Panc1 (cell line): Measurements from ENCODE around the gene TRIP4. TPM values are rescaled to one million over a fixed set of nuclear protein-coding genes. Genes with fewer than 3 reads are reported as not detected.

Source experiments
- ATAC-seq: fragments of 200-7000 bp; cut with Tn5 transposase; 2 replicates; pipeline ENCODE4 v1.9.1; 2020; ENCODE audit warnings: mild to moderate bottlenecking, moderate library complexity
- BruUV-seq: library from RNA; stranded (reverse); fragments of 400-500 nt; replicated peaks from 2 replicates; lab custom pipeline; 2021; lab: Mats Ljungman, UMichigan
- CTCF ChIA-PET: fragments of 300-600 bp; sonication (Branson Sonifier 250); formaldehyde crosslinking; loops from one replicate; lab custom pipeline; 2022; ENCODE audit warnings: antibody characterized with exemption; lab: Charles Lee
- POLR2A ChIA-PET: fragments of 300-600 bp; sonication (Branson Sonifier 250); formaldehyde crosslinking; loops from one replicate; lab custom pipeline; 2022; ENCODE audit warnings: antibody characterized with exemption; lab: Charles Lee
- DNase-seq: peaks from one replicate; pipeline ENCODE4 v3.0.0-alpha.2; 2010; ENCODE audit warnings: low read depth, low spot score
- H3K27ac ChIP-seq: 2 replicates; pipeline ENCODE4 v1.5.1; 2011; ENCODE audit warnings: mild to moderate bottlenecking, low read length, inconsistent platforms
- H3K27me3 ChIP-seq: fragments of 200-500 bp; sonication (Bioruptor generic); 2 replicates; pipeline ENCODE4 v1.6.0; 2014; ENCODE audit warnings: low read length, inconsistent platforms; ENCODE audit not compliant: control insufficient read depth, insufficient read depth
- H3K36me3 ChIP-seq: fragments of 200-500 bp; sonication (Bioruptor generic); 2 replicates; pipeline ENCODE4 v1.5.1; 2014; ENCODE audit warnings: inconsistent platforms, mild to moderate bottlenecking, low read length, moderate library complexity; ENCODE audit not compliant: control insufficient read depth, insufficient read depth
- H3K4me1 ChIP-seq: 2 replicates; pipeline ENCODE4 v1.5.1; 2011; ENCODE audit warnings: inconsistent platforms, mild to moderate bottlenecking, low read length, moderate library complexity; ENCODE audit not compliant: control insufficient read depth, insufficient read depth
- H3K4me3 ChIP-seq, 2 experiments: 2 replicates each; pipeline ENCODE4 v1.5.1; 2011 to 2012; ENCODE audit warnings: low read depth in 2 of 2, low read length in 2 of 2, mild to moderate bottlenecking in 2 of 2, inconsistent platforms in 1 of 2, moderate library complexity in 1 of 2
- H3K9me3 ChIP-seq: fragments of 200-500 bp; sonication (Bioruptor generic); 2 replicates; pipeline ENCODE4 v1.5.1; 2014; ENCODE audit warnings: low read depth, mild to moderate bottlenecking, inconsistent platforms, low read length, moderate library complexity; ENCODE audit not compliant: control insufficient read depth, insufficient read depth
- POLR2AphosphoS5 ChIP-seq: IDR thresholded peaks from 2 replicates; pipeline ENCODE4 v1.6.1; 2012; ENCODE audit warnings: mild to moderate bottlenecking, low read depth, low read length, moderate library complexity
- SIN3A ChIP-seq: IDR thresholded peaks from 2 replicates; pipeline ENCODE4 v1.6.1; 2012; ENCODE audit warnings: low read depth, mild to moderate bottlenecking, low read length, moderate library complexity, borderline replicate concordance; ENCODE audit not compliant: insufficient read depth
- TCF7L2 ChIP-seq: IDR thresholded peaks from 2 replicates; pipeline ENCODE4 v1.6.1; 2011; ENCODE audit warnings: mild to moderate bottlenecking, low read depth, low read length, inconsistent platforms
- in situ Hi-C: cut with HindIII; loops from 2 replicates; pipeline ENCODE4 v1.10.0; 2016; ENCODE audit warnings: low sequenced_read_pairs, low pct_unique_long_range_greater_than_20kb
- intact Hi-C: fragments of 100-400 bp; cut with micrococcal nuclease; formaldehyde crosslinking; loops from one replicate; pipeline ENCODE4 v1.10.0; 2022; ENCODE audit not compliant: unreplicated experiment
- total RNA-seq: library from RNA; stranded (reverse); gene quantifications from one replicate; pipeline ENCODE4 v1.2.1, GENCODE V29; 2021; ENCODE audit not compliant: unreplicated experiment
- TF ChIP-seq, protein P1 (sequence below), 2 experiments: IDR thresholded peaks; 2 replicates each; pipeline ENCODE4 v1.6.1; 2011 to 2012; ENCODE audit warnings: low read depth in 2 of 2, control low read depth in 1 of 2, low read length in 1 of 2, mild to moderate bottlenecking in 1 of 2, moderate library complexity in 1 of 2; ENCODE audit not compliant: insufficient read depth in 1 of 2
- TF ChIP-seq, protein P2 (sequence below): fragments of 450-650 bp; IDR thresholded peaks from 2 replicates; pipeline ENCODE4 v1.5.1; 2017; ENCODE audit warnings: mild to moderate bottlenecking

TRIP4 gene
- total RNA-seq, 1 experiment from 2014 or later: 42.8 TPM

DNA sequence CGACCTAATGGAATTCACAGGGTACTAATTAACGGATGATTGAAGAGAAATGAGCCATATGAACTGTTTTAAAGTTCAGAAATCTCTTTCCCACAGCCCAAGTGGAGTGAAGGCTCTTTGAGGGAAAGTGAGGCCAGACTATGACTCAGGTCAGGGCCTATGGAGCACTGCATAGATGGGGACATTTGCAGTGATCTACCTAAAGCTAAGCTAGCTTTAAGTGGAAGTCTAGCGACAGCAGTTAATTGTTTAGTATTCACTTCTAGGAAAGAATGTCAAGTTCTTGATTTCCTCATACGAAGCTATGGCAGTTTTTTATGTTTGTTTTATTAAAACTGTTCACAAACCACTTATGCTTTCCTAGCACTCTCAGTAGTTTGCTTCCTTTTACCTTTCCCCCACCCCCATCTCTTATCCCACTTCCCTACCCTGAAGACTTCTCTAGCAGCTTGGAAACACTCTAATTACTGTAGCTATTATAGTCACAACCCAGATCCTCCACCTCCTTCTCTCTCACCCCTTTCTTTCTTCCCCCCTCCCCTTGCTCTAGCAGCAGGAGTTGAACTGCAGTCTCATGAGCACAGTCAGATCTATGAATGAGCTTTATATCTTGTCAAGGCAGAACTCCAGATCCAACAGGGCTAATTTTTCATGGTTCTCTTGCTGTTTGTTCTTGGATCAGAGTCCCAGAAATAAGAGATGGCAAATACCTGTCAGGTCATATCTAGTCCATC lies 78.9 kb downstream of the TRIP4 start:
- ATAC-seq: no peak
- TF ChIP-seq POLR2AphosphoS5 (no peak), TCF7L2 (no peak), SIN3A (no peak)
- TF ChIP-seq, protein P1, sequence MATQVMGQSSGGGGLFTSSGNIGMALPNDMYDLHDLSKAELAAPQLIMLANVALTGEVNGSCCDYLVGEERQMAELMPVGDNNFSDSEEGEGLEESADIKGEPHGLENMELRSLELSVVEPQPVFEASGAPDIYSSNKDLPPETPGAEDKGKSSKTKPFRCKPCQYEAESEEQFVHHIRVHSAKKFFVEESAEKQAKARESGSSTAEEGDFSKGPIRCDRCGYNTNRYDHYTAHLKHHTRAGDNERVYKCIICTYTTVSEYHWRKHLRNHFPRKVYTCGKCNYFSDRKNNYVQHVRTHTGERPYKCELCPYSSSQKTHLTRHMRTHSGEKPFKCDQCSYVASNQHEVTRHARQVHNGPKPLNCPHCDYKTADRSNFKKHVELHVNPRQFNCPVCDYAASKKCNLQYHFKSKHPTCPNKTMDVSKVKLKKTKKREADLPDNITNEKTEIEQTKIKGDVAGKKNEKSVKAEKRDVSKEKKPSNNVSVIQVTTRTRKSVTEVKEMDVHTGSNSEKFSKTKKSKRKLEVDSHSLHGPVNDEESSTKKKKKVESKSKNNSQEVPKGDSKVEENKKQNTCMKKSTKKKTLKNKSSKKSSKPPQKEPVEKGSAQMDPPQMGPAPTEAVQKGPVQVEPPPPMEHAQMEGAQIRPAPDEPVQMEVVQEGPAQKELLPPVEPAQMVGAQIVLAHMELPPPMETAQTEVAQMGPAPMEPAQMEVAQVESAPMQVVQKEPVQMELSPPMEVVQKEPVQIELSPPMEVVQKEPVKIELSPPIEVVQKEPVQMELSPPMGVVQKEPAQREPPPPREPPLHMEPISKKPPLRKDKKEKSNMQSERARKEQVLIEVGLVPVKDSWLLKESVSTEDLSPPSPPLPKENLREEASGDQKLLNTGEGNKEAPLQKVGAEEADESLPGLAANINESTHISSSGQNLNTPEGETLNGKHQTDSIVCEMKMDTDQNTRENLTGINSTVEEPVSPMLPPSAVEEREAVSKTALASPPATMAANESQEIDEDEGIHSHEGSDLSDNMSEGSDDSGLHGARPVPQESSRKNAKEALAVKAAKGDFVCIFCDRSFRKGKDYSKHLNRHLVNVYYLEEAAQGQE (IDR thresholded peaks at IDR 0.05; ENCODE audit: insufficient read depth in 1 of 2, low read depth in 2 of 2, low read length in 1 of 2): no peak
- TF ChIP-seq, protein P2, sequence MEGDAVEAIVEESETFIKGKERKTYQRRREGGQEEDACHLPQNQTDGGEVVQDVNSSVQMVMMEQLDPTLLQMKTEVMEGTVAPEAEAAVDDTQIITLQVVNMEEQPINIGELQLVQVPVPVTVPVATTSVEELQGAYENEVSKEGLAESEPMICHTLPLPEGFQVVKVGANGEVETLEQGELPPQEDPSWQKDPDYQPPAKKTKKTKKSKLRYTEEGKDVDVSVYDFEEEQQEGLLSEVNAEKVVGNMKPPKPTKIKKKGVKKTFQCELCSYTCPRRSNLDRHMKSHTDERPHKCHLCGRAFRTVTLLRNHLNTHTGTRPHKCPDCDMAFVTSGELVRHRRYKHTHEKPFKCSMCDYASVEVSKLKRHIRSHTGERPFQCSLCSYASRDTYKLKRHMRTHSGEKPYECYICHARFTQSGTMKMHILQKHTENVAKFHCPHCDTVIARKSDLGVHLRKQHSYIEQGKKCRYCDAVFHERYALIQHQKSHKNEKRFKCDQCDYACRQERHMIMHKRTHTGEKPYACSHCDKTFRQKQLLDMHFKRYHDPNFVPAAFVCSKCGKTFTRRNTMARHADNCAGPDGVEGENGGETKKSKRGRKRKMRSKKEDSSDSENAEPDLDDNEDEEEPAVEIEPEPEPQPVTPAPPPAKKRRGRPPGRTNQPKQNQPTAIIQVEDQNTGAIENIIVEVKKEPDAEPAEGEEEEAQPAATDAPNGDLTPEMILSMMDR: no peak
- H3K36me3 ChIP-seq: no peaks in the 10 kb centered on the region
- BruUV-seq: no TSS peak
- in situ Hi-C loops: no loop called here
- POLR2A ChIA-PET: no interaction called here
- intact Hi-C loops: no loop called here
- no peaks in the 10 kb centered on the region for H3K27me3 ChIP-seq
- no peaks in the 10 kb centered on the region for H3K9me3 ChIP-seq
- DNase-seq: no peak
- no peak overlapping the region for H3K4me3 ChIP-seq
- peaks cover 32% of the 10 kb centered on the region for H3K4me1 ChIP-seq
- H3K27ac ChIP-seq: no peak overlapping the region
- CTCF ChIA-PET: interaction anchor here (0.6 kb wide), 1 partner anchor 225 kb away, joined by 3 read pairs; no protein-coding TSS in a partner anchor

DNA sequence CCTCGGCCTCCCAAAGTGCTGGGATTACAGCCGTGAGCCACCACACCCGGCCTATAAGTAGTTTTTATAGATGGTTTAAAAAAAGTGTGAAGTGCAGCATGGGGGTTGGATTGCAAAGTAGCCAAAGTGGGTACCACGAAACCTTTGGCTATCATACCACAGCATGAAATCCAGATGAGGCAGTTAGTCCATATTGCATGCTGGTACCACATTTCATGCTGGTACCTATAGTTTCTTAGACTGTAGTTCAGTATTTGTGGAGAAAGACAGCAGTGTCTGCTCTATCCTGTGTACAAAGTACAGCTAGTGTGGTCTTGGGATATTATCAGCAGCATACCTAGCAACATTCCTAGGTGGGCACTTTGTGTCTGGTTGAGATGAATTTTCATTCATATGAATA lies 84.5 kb downstream of the TRIP4 start:
- H3K9me3 ChIP-seq: no peaks in the 10 kb centered on the region
- CTCF ChIA-PET: no interaction called here
- DNase-seq: no peak
- no peaks in the 10 kb centered on the region; the same call in 1 of the 2 replicates for H3K4me1 ChIP-seq
- no peak overlapping the region for H3K4me3 ChIP-seq
- TF ChIP-seq POLR2AphosphoS5 (no peak), TCF7L2 (no peak), SIN3A (no peak)
- TF ChIP-seq, protein P1 (IDR thresholded peaks at IDR 0.05; ENCODE audit: insufficient read depth in 1 of 2, low read depth in 2 of 2, low read length in 1 of 2): no peak
- TF ChIP-seq, protein P2: no peak
- H3K36me3 ChIP-seq: no peaks in the 10 kb centered on the region
- no peaks in the 10 kb centered on the region for H3K27me3 ChIP-seq
- POLR2A ChIA-PET: no interaction called here
- no peak for ATAC-seq
- H3K27ac ChIP-seq: no peak overlapping the region
- in situ Hi-C loops (no loop called here), intact Hi-C loops (loop anchor here (10.0 kb wide), 1 partner anchor 63 kb away; no protein-coding TSS in a partner anchor)
- BruUV-seq: no TSS peak
